Liver (tissue), 3 donors: ENCODE data around the gene FAM9C.

Source experiments
- CTCF ChIP-seq: fragments of 150-350 bp; IDR thresholded peaks from 2 replicates; pipeline ENCODE4 v1.5.1; 2017; ENCODE audit warnings: improper control_type of control experiment, low read depth, low read length; ENCODE audit not compliant: missing input control
- MAX ChIP-seq: IDR thresholded peaks from 2 replicates; pipeline ENCODE4 v1.6.1; 2016; ENCODE audit warnings: antibody characterized with exemption
- RAD21 ChIP-seq, 2 donors: IDR thresholded peaks; 2 replicates each; pipeline ENCODE4 v1.6.1; 2016; ENCODE audit warnings: antibody characterized with exemption in 2 of 2, mild to moderate bottlenecking in 2 of 2
- donor health status: healthy.
- donor health status: healthy.

GRCh38 chrX:13080128-13080795, 35.8 kb upstream of the FAM9C start:
- TF ChIP-seq MAX (no peak), CTCF (no peak), RAD21 (IDR thresholded peaks at IDR 0.05) (no peak)
